HG03571 (cell line): ENCODE measurements around the gene NFATC2.
"Not testable (repeated sequence)": the region's sequence is repeated elsewhere in the genome, so short reads cannot be mapped to it uniquely, and the experiment has no call there.

Experiments used
- ATAC-seq: cut with Tn5 transposase; IDR thresholded peaks from one replicate; pipeline ENCODE4 v1.9.1; 2021; ENCODE audit not compliant: unreplicated experiment

Gene NFATC2

GRCh38 chr20:51481341-51481914 is 61.1 kb downstream of the NFATC2 start:
- ATAC-seq: no peak

- ATAC-seq: peak; percentile 60
These were observed 61.8 kb downstream of the NFATC2 start for GRCh38 chr20:51480507-51481270.

GRCh38 chr20:51476106-51476505 is 66.4 kb downstream of the NFATC2 start:
- not testable (repeated sequence) for ATAC-seq

- ATAC-seq: no peak
These were observed 68.7 kb downstream of the NFATC2 start for GRCh38 chr20:51473771-51474170.

- no peak for ATAC-seq
These were observed 69.3 kb downstream of the NFATC2 start for GRCh38 chr20:51473256-51473655.

GRCh38 chr20:51470907-51471411 is 71.6 kb downstream of the NFATC2 start:
- no peak for ATAC-seq

GRCh38 chr20:51470499-51470820 is 72.1 kb downstream of the NFATC2 start:
- ATAC-seq: no peak

- no peak for ATAC-seq
These were observed 72.7 kb downstream of the NFATC2 start for GRCh38 chr20:51469578-51470498.

- no peak for ATAC-seq
These were observed 73.5 kb downstream of the NFATC2 start for GRCh38 chr20:51469046-51469445.

GRCh38 chr20:51468636-51469035 is 73.9 kb downstream of the NFATC2 start:
- ATAC-seq: no peak

- no peak for ATAC-seq
These were observed 74.4 kb downstream of the NFATC2 start for GRCh38 chr20:51467956-51468626.

GRCh38 chr20:51463998-51464397 is 78.5 kb downstream of the NFATC2 start:
- ATAC-seq: no peak

GRCh38 chr20:51463560-51463959 is 79.0 kb downstream of the NFATC2 start:
- ATAC-seq: no peak

GRCh38 chr20:51462566-51463276 is 79.8 kb downstream of the NFATC2 start:
- no peak for ATAC-seq

GRCh38 chr20:51461846-51462245 is 80.7 kb downstream of the NFATC2 start:
- not testable (repeated sequence) for ATAC-seq

GRCh38 chr20:51461306-51461705 is 81.2 kb downstream of the NFATC2 start:
- no peak for ATAC-seq

- peak; percentile 81 for ATAC-seq
These were observed 81.8 kb downstream of the NFATC2 start for GRCh38 chr20:51460569-51461265.

GRCh38 chr20:51460163-51460562 is 82.4 kb downstream of the NFATC2 start:
- no peak for ATAC-seq

- ATAC-seq: no peak
These were observed 83.6 kb downstream of the NFATC2 start for GRCh38 chr20:51458751-51459439.
